ENCODE measurements around the gene HNRNPUL1.

DNA sequence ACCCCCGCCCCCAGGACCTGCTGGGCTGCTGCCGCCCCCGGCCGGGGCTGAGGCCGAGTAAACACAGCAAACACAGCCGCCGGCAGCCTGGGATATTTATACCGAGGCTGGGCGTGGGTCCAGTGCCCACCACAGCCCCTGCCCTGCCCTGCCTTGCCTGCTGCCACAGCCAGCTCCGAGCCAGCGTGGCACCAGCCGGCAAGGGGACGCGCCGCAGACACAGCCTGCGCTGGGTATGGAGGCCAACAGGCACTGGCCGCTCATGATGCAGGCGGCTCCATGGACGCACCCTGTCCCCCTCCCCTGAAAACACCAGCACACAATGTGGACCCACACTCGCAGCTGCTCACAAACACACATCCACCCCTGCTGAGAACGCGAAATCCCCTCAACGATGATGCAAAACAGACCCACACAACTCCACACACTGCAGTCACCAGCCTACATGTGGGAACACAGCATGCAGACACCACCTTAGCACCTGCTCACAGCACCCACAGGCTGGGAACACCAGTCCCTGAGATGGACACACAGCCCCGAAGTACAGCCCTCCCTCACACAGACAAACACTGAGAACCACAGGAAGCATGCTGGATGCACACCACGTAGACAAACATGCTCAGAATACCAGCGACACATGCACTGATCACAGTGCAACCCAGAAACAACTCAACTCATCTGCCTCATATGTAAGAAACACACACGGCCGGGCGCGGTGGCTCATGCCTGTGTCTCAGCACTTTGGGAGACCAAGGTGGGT lies 62.0 kb downstream of the HNRNPUL1 start:
- TF ChIP-seq, protein P1, sequence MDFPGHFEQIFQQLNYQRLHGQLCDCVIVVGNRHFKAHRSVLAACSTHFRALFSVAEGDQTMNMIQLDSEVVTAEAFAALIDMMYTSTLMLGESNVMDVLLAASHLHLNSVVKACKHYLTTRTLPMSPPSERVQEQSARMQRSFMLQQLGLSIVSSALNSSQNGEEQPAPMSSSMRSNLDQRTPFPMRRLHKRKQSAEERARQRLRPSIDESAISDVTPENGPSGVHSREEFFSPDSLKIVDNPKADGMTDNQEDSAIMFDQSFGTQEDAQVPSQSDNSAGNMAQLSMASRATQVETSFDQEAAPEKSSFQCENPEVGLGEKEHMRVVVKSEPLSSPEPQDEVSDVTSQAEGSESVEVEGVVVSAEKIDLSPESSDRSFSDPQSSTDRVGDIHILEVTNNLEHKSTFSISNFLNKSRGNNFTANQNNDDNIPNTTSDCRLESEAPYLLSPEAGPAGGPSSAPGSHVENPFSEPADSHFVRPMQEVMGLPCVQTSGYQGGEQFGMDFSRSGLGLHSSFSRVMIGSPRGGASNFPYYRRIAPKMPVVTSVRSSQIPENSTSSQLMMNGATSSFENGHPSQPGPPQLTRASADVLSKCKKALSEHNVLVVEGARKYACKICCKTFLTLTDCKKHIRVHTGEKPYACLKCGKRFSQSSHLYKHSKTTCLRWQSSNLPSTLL (IDR thresholded peaks at IDR 0.05), result no peak
- TF ChIP-seq ETV6 (IDR thresholded peaks at IDR 0.05; ENCODE audit: borderline replicate concordance in 1 of 2, low read depth in 2 of 2, low read length in 1 of 2) (no peak), ETV6 (CRISPR knock-in tag; IDR thresholded peaks at IDR 0.05; ENCODE audit: borderline replicate concordance) (no peak), EZH2 (IDR thresholded peaks at IDR 0.05; ENCODE audit: borderline replicate concordance, low read depth, low read length) (no peak), RUNX1 (IDR thresholded peaks at IDR 0.05; ENCODE audit: low read depth) (no peak), POLR2AphosphoS5 (IDR thresholded peaks at IDR 0.05; ENCODE audit: control insufficient read depth, insufficient read depth, low read depth, low read length) (no peak), CHD4 (IDR thresholded peaks at IDR 0.05; ENCODE audit: insufficient read depth, insufficient replicate concordance, low read depth, low read length, poor library complexity, severe bottlenecking) (no peak)

All from K562 (cell line).